K562 (cell line): ENCODE data around the gene ABCC5. TPM values are rescaled to one million over a fixed set of nuclear protein-coding genes. Genes with fewer than 3 reads are reported as not detected.

Experiments
- C11orf30 ChIP-seq: fragments of 450-650 bp; IDR thresholded peaks from 2 replicates; pipeline ENCODE4 v1.6.1; 2016; ENCODE audit warnings: low read depth, mild to moderate bottlenecking
- CEBPB ChIP-seq: fragments of 450-650 bp; IDR thresholded peaks from 2 replicates; pipeline ENCODE4 v1.6.1; 2016; ENCODE audit warnings: missing genetic modification characterization, missing compliant biosample characterization
- FOXP1 ChIP-seq: sonication (generic); formaldehyde crosslinking; IDR thresholded peaks from 2 replicates; pipeline ENCODE4 v1.8.0; 2022; ENCODE audit warnings: mild to moderate bottlenecking, missing genetic modification reagents
- ZNF76 ChIP-seq: fragments of 250-450 bp; sonication (Bioruptor Pico); IDR thresholded peaks from 2 replicates; pipeline ENCODE4 v1.4.0; 2020; ENCODE audit warnings: mild to moderate bottlenecking, moderate library complexity, borderline replicate concordance
- polyA plus RNA-seq, 8 experiments: library from polyadenylated mRNA; depleted of rRNA in 4 of 8; stranded (reverse) in 5 of 8; unstranded in 3 of 8; fragments of >200 nt; fragmentation: Nextera tagmentation in 2 of 8; fragmentation: Illumina TruSeq in 1 of 8; extraction: Ambion mirVana in 2 of 8; extraction: Trizol in 1 of 8; gene quantifications; 2 replicates each; pipeline versions ENCODE4 v1.2.1 to v1.2.3, GENCODE V29; 2011 to 2014; ENCODE audit warnings: inconsistent platforms in 1 of 8, missing spikeins in 1 of 8
- total RNA-seq, 7 experiments: library from RNA; depleted of rRNA in 6 of 7; stranded (reverse); fragments of >200 nt in 6 of 7; fragmentation: Illumina TruSeq in 2 of 7; extraction: Trizol in 2 of 7; gene quantifications; 2 replicates each; pipeline versions ENCODE4 v1.2.1 to v1.2.3, GENCODE V29; 2011 to 2021; ENCODE audit warnings: low replicate concordance in 1 of 7
- TF ChIP-seq, protein P1 (sequence below), 2 experiments: fragments of 450-650 bp in 1 of 2; sonication (generic) in 1 of 2; formaldehyde crosslinking in 1 of 2; IDR thresholded peaks; 2 replicates each; pipeline versions ENCODE4 v1.7.1 to v1.9.0; 2016 to 2022; ENCODE audit warnings: inconsistent platforms in 1 of 2, mild to moderate bottlenecking in 1 of 2, missing genetic modification reagents in 1 of 2
- TF ChIP-seq, protein P2 (sequence below): fragments of 200-800 bp; sonication (Bioruptor generic); IDR thresholded peaks from 2 replicates; pipeline ENCODE4 v1.6.1; 2016; ENCODE audit warnings: missing genetic modification characterization, missing compliant biosample characterization
- TF ChIP-seq, protein P3 (sequence below): IDR thresholded peaks from 2 replicates; pipeline ENCODE4 v1.6.1; 2012; ENCODE audit warnings: low read depth, low read length, improper control_type of control experiment, borderline replicate concordance
- TF ChIP-seq, protein P4 (sequence below): sonication (generic); formaldehyde crosslinking; IDR thresholded peaks from 2 replicates; pipeline ENCODE4 v1.8.1; 2023; ENCODE audit warnings: mild to moderate bottlenecking, missing genetic modification reagents

The ABCC5 gene
- total and polyA plus RNA-seq, 9 of the 15 experiments (the other 6 are each of a cell fraction or from before 2014, with no cell fraction given): 22.0 to 53.0 (median 41.9) TPM

DNA sequence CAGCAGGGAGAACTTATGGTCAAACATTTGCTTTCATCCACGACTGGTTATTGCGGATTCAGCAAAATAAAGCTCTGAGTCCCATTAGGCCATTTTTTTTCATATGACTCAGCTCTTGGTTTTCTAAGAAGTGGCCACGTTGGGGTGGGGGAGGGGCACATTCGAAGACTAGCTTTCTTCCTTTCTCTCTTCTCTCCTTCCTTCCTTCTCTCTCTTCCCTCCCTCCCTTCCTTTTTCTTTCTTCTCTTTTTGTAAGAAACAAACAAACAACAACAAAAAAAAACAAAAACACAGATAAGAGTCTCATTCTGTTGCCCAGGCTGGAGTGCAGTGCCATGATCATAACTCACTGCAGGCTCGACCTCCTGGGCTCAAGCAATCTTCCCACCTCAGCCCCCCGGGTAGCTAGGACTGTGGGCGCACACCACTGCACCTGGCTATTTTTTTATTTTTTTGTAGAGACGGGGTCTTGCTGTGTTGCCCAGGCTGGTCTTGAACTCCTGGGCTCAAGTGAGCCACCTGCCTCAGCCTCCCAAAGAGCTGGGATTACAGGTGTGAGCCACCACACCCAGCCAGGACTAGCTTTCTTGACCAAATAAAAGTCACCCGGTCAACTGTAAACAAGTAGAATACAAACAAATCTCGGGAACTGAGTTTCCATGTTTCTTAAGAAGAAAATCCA, 41.6 kb downstream of the ABCC5 start (continued):
- TF ChIP-seq, protein P1, sequence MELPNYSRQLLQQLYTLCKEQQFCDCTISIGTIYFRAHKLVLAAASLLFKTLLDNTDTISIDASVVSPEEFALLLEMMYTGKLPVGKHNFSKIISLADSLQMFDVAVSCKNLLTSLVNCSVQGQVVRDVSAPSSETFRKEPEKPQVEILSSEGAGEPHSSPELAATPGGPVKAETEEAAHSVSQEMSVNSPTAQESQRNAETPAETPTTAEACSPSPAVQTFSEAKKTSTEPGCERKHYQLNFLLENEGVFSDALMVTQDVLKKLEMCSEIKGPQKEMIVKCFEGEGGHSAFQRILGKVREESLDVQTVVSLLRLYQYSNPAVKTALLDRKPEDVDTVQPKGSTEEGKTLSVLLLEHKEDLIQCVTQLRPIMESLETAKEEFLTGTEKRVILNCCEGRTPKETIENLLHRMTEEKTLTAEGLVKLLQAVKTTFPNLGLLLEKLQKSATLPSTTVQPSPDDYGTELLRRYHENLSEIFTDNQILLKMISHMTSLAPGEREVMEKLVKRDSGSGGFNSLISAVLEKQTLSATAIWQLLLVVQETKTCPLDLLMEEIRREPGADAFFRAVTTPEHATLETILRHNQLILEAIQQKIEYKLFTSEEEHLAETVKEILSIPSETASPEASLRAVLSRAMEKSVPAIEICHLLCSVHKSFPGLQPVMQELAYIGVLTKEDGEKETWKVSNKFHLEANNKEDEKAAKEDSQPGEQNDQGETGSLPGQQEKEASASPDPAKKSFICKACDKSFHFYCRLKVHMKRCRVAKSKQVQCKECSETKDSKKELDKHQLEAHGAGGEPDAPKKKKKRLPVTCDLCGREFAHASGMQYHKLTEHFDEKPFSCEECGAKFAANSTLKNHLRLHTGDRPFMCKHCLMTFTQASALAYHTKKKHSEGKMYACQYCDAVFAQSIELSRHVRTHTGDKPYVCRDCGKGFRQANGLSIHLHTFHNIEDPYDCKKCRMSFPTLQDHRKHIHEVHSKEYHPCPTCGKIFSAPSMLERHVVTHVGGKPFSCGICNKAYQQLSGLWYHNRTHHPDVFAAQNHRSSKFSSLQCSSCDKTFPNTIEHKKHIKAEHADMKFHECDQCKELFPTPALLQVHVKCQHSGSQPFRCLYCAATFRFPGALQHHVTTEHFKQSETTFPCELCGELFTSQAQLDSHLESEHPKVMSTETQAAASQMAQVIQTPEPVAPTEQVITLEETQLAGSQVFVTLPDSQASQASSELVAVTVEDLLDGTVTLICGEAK (IDR thresholded peaks at IDR 0.05): peak; percentile 45; the same call in 1 of the 2 replicates
- TF ChIP-seq, protein P1 (CRISPR knock-in tag; IDR thresholded peaks at IDR 0.05): no peak
- TF ChIP-seq FOXP1 (CRISPR knock-in tag) (peak; percentile 52; the same call in 1 of the 2 replicates), C11orf30 (peak; percentile 100), ZNF76 (no peak), CEBPB (tag) (no peak)
- TF ChIP-seq, protein P2, sequence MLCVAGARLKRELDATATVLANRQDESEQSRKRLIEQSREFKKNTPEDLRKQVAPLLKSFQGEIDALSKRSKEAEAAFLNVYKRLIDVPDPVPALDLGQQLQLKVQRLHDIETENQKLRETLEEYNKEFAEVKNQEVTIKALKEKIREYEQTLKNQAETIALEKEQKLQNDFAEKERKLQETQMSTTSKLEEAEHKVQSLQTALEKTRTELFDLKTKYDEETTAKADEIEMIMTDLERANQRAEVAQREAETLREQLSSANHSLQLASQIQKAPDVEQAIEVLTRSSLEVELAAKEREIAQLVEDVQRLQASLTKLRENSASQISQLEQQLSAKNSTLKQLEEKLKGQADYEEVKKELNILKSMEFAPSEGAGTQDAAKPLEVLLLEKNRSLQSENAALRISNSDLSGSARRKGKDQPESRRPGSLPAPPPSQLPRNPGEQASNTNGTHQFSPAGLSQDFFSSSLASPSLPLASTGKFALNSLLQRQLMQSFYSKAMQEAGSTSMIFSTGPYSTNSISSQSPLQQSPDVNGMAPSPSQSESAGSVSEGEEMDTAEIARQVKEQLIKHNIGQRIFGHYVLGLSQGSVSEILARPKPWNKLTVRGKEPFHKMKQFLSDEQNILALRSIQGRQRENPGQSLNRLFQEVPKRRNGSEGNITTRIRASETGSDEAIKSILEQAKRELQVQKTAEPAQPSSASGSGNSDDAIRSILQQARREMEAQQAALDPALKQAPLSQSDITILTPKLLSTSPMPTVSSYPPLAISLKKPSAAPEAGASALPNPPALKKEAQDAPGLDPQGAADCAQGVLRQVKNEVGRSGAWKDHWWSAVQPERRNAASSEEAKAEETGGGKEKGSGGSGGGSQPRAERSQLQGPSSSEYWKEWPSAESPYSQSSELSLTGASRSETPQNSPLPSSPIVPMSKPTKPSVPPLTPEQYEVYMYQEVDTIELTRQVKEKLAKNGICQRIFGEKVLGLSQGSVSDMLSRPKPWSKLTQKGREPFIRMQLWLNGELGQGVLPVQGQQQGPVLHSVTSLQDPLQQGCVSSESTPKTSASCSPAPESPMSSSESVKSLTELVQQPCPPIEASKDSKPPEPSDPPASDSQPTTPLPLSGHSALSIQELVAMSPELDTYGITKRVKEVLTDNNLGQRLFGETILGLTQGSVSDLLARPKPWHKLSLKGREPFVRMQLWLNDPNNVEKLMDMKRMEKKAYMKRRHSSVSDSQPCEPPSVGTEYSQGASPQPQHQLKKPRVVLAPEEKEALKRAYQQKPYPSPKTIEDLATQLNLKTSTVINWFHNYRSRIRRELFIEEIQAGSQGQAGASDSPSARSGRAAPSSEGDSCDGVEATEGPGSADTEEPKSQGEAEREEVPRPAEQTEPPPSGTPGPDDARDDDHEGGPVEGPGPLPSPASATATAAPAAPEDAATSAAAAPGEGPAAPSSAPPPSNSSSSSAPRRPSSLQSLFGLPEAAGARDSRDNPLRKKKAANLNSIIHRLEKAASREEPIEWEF (CRISPR knock-in tag): no peak; the same call in none of the 2 replicates
- TF ChIP-seq, protein P3, sequence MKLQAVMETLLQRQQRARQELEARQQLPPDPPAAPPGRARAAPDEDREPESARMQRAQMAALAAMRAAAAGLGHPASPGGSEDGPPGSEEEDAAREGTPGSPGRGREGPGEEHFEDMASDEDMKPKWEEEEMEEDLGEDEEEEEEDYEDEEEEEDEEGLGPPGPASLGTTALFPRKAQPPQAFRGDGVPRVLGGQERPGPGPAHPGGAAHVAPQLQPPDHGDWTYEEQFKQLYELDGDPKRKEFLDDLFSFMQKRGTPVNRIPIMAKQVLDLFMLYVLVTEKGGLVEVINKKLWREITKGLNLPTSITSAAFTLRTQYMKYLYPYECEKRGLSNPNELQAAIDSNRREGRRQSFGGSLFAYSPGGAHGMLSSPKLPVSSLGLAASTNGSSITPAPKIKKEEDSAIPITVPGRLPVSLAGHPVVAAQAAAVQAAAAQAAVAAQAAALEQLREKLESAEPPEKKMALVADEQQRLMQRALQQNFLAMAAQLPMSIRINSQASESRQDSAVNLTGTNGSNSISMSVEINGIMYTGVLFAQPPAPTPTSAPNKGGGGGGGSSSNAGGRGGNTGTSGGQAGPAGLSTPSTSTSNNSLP: 0 out of 2 replicates have a peak, but pooled peaks have one; percentile 57
- TF ChIP-seq, protein P4, sequence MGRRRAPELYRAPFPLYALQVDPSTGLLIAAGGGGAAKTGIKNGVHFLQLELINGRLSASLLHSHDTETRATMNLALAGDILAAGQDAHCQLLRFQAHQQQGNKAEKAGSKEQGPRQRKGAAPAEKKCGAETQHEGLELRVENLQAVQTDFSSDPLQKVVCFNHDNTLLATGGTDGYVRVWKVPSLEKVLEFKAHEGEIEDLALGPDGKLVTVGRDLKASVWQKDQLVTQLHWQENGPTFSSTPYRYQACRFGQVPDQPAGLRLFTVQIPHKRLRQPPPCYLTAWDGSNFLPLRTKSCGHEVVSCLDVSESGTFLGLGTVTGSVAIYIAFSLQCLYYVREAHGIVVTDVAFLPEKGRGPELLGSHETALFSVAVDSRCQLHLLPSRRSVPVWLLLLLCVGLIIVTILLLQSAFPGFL (CRISPR knock-in tag): no peak
